ENCODE measurements around the gene TSNAX.

Gene TSNAX

GRCh38 chr1:231581859-231582258 is 53.4 kb downstream of the TSNAX start:
- no peaks in the 10 kb centered on the region for H3K27me3 ChIP-seq (replicated peaks; ENCODE audit: insufficient read depth, low read length)
- H3K9me3 ChIP-seq (replicated peaks; ENCODE audit: insufficient read depth, low read length) = no peaks in the 10 kb centered on the region
- TF ChIP-seq EZH2phosphoT487 (IDR thresholded peaks at IDR 0.05; ENCODE audit: low read length) = no peak
- no peak for TF ChIP-seq EZH2 (optimal IDR thresholded peaks at IDR 0.05; ENCODE audit: low read depth, low read length)
- TF ChIP-seq CTCF (IDR thresholded peaks at IDR 0.05; ENCODE audit: low read length) = no peak
- no peaks in the 10 kb centered on the region for H3K36me3 ChIP-seq (replicated peaks; ENCODE audit: insufficient read depth, low read length)
- no peak overlapping the region for H3K9ac ChIP-seq (ENCODE audit: low read length)
- no peaks in the 10 kb centered on the region for H3F3A ChIP-seq (ENCODE audit: insufficient read depth, low read length)
- H3K4me3 ChIP-seq (ENCODE audit: low read length) = no peak overlapping the region
- no peaks in the 10 kb centered on the region for H3K9me2 ChIP-seq (replicated peaks; ENCODE audit: insufficient read depth, low read length)
- H4K20me1 ChIP-seq (ENCODE audit: insufficient read depth, low read length) = no peaks in the 10 kb centered on the region
- DNase-seq = no peak
- H2AFZ ChIP-seq (ENCODE audit: low read length) = no peak overlapping the region
- H3K4me1 ChIP-seq (ENCODE audit: low read length) = no peaks in the 10 kb centered on the region
- H3K4me2 ChIP-seq (ENCODE audit: low read depth, low read length) = no peak overlapping the region
- no peaks in the 10 kb centered on the region for H3K79me2 ChIP-seq (ENCODE audit: low read length)
- H3K27ac ChIP-seq (ENCODE audit: low read length) = no peak overlapping the region

DNA sequence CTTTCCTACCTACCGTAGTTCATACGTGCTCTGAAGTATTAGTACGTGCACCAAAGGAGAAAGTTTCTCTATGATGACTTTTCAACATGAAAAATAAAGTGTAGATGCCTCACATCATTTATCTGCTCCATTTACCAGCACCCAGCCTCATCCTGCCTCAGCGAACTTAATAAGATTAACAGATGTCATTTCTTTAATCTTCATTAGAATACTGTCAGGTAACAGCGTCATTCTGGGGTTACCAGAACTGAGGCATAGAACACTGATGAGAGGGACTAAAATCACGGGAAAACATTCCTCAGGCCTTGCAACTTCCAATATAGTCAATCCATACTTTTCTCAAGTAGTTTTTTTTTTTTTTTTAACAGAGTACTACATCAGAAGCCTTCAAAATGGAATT is 54.9 kb downstream of the TSNAX start:
- Histone ChIP-seq H3K27me3 (replicated peaks; ENCODE audit: insufficient read depth, low read length) (no peaks in the 10 kb centered on the region), H3K79me2 (ENCODE audit: low read length) (no peaks in the 10 kb centered on the region), H3K36me3 (replicated peaks; ENCODE audit: insufficient read depth, low read length) (no peaks in the 10 kb centered on the region), H3K4me1 (ENCODE audit: low read length) (no peaks in the 10 kb centered on the region), H3K9me3 (replicated peaks; ENCODE audit: insufficient read depth, low read length) (no peaks in the 10 kb centered on the region), H3K4me2 (ENCODE audit: low read depth, low read length) (no peak overlapping the region), H3F3A (ENCODE audit: insufficient read depth, low read length) (no peaks in the 10 kb centered on the region), H3K9me2 (replicated peaks; ENCODE audit: insufficient read depth, low read length) (no peaks in the 10 kb centered on the region), H4K20me1 (ENCODE audit: insufficient read depth, low read length) (no peaks in the 10 kb centered on the region), H3K9ac (ENCODE audit: low read length) (no peak overlapping the region), H3K4me3 (ENCODE audit: low read length) (no peak overlapping the region), H2AFZ (ENCODE audit: low read length) (no peak overlapping the region), H3K27ac (ENCODE audit: low read length) (no peak overlapping the region)
- TF ChIP-seq CTCF (IDR thresholded peaks at IDR 0.05; ENCODE audit: low read length) (no peak), EZH2phosphoT487 (IDR thresholded peaks at IDR 0.05; ENCODE audit: low read length) (no peak), EZH2 (optimal IDR thresholded peaks at IDR 0.05; ENCODE audit: low read depth, low read length) (no peak)
- DNase-seq = no peak

DNA sequence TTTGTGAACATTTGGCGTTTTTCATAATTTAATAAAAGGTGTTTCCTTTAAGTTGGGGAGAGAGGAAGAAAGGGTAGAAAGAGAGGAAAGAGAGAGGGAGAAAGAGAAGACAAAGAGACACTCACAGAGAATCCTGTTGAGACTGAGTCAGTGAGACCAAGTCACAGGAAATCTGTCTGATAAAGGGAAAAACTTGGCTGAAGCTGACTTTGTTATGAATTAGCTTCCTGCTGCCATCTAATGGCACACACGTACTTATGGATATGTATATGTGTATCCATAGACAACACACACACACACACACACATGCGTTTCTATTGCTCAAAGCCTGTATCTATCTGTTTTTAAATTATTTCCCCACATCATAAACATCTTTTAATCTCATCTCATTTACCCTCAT is 55.6 kb downstream of the TSNAX start:
- no peak overlapping the region for H2AFZ ChIP-seq (ENCODE audit: low read length)
- no peaks in the 10 kb centered on the region for H3K4me1 ChIP-seq (ENCODE audit: low read length)
- no peak overlapping the region for H3K4me3 ChIP-seq (ENCODE audit: low read length)
- no peaks in the 10 kb centered on the region for H3K36me3 ChIP-seq (replicated peaks; ENCODE audit: insufficient read depth, low read length)
- no peaks in the 10 kb centered on the region for H3K9me3 ChIP-seq (replicated peaks; ENCODE audit: insufficient read depth, low read length)
- H3F3A ChIP-seq (ENCODE audit: insufficient read depth, low read length) = no peaks in the 10 kb centered on the region
- H3K9me2 ChIP-seq (replicated peaks; ENCODE audit: insufficient read depth, low read length) = no peaks in the 10 kb centered on the region
- TF ChIP-seq CTCF (IDR thresholded peaks at IDR 0.05; ENCODE audit: low read length) = peak; percentile 17; the same call in 1 of the 2 replicates
- no peak for TF ChIP-seq EZH2 (optimal IDR thresholded peaks at IDR 0.05; ENCODE audit: low read depth, low read length)
- H3K27me3 ChIP-seq (replicated peaks; ENCODE audit: insufficient read depth, low read length) = no peaks in the 10 kb centered on the region
- DNase-seq = peak; percentile 30
- H3K4me2 ChIP-seq (ENCODE audit: low read depth, low read length) = no peak overlapping the region
- no peak overlapping the region for H3K27ac ChIP-seq (ENCODE audit: low read length)
- no peaks in the 10 kb centered on the region for H3K79me2 ChIP-seq (ENCODE audit: low read length)
- no peaks in the 10 kb centered on the region for H4K20me1 ChIP-seq (ENCODE audit: insufficient read depth, low read length)
- H3K9ac ChIP-seq (ENCODE audit: low read length) = no peak overlapping the region

Measured in MM.1S (cell line).